HG03066 (cell line): ENCODE data around the gene PNLIPRP2.

Experiments
- ATAC-seq: cut with Tn5 transposase; IDR thresholded peaks from one replicate; pipeline ENCODE4 v1.9.1; 2021; ENCODE audit warnings: low read depth; ENCODE audit not compliant: unreplicated experiment

PNLIPRP2 gene

GRCh38 chr10:116676633-116677032 lies 55.9 kb downstream of the PNLIPRP2 start:
- no peak for ATAC-seq

DNA sequence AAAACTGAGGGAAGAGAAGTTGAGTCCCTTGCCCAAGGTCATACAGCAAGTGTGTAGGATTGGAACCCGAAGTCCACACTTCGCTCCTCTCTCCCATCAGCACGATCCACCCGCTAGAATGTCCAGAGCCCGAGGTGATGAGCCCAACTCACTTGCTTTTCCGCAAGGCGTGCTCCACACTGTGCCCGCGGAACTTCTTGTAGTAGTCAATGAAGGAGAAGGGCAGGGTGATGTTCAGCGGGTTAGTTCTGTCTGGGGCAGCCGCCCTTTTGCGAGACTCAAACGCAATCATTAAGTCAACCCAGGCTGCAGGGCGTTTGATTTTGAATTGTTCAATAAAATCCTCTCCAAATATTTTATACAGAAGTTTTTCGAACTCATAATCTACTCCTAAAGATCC lies 58.6 kb downstream of the PNLIPRP2 start:
- no peak for ATAC-seq

- ATAC-seq, result no peak
Measured at GRCh38 chr10:116683166-116683565, 62.4 kb downstream of the PNLIPRP2 start.

GRCh38 chr10:116683821-116684220 lies 63.1 kb downstream of the PNLIPRP2 start:
- no peak for ATAC-seq

- ATAC-seq, result no peak
Measured at GRCh38 chr10:116684781-116685180, 64.0 kb downstream of the PNLIPRP2 start.

DNA sequence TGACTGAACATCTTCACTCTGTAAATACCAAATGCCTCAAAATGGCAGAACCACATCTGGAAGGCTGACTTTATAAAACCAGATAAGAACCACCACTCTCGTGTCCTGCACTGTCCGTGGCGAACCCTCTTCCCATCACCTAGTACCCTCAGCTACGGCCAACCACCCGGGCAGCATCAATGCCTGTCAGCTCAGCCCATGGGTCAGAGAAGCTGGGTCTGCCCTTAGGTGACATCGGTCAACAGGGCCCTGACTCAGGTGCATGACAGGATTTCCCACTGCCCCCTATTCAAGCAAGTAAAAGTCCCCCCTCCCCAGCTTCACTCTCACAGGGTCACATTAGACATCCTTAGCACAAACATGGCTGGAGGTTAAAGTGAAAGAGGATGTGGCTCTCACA lies 65.1 kb downstream of the PNLIPRP2 start:
- no peak for ATAC-seq

DNA sequence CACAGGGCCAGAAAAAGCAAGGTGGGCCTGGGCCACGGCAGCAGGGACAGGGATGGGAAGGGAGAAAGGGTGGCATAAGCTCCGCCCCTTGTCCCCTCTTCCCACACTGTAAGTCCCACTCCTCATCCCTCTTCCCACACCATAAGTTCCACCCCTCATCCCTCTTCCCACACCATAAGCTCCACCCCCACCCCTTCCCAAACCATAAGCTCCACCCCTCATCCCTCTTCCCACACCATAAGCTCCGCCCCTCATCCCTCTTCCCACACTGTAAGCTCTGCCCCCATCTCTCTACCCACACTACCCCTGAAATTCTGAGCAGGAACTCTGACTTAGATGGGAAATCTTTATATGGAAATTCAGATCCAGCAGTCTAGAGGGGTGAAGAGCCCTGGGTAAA lies 65.9 kb downstream of the PNLIPRP2 start:
- no peak for ATAC-seq

GRCh38 chr10:116687633-116688032 lies 66.9 kb downstream of the PNLIPRP2 start:
- no peak for ATAC-seq

DNA sequence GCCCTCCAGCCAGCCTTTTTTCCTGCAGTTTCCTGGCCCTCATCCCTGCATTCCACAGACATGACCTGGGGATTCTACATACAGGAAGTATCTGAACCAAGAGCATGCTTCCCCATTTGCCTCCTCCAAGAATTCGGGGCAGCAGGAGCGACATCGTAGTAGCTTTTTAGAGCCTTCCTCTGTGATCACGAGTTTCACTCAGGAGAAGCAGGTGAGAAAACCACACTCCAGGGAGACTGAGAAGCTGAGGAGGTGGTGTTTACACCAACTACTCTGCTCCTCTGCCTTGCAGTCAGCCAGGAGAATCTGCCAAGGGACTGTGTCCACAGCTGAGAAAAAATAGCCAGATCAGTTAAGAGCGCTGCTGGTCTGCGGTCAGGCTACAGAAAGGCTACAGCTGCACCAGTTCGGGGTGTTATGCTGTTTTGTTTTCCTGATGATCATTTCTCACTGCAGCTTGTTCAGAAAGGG lies 67.5 kb downstream of the PNLIPRP2 start:
- no peak for ATAC-seq

DNA sequence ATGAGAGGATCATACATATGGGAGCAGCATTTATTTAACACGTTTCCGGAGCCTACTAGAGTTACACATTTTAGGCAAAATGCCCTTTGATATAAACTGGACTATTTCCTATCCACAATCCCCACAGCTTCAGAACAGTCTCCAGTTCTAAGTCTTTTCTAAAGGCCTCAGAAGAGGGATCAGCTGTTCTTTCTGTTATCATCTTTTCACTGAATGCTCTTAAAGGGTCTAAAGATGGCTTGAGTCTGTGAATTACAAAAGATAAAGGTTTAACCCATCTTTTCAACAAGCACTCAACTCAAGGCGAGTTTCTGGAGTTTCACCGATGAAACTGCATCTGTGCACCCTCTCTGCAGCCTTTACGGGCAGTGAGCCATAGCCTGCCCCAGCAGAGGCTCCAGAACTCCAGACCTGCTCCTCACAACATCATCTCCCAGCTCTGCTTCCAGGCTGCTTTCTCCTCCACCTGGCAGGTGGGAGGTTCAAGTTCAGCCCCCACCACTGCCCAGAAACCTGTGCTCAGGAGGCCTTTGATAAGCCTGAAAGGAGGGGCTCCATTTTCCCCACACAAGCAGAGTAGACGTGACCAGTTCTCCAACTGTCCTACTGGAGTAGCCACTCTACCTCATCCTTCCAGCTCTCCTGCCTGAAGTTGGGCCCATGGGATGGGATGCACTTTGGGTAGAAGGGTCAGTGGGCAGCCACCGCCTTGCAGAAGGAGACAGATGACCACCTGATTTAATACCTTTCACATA lies 68.2 kb downstream of the PNLIPRP2 start:
- no peak for ATAC-seq

DNA sequence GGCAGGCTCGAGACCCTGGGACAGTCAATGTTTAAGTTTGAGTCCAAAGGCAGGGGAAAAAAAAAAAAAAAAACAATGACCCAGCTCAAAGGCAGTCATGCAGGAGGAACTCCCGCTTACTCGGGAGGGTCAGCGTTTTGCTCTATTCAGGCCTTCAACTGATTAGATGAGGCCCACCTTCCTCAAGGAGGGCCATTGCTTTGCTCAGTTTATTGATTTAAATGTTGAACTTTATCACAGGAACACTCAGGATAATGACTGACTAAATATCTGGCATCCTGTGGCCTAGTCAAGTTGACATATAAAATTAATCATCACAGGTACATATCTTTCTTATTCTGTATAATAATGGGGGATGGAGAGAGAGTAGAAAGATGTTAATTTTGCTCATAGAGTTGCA lies 69.0 kb downstream of the PNLIPRP2 start:
- ATAC-seq, result no peak

GRCh38 chr10:116690356-116691322 lies 69.9 kb downstream of the PNLIPRP2 start:
- ATAC-seq, result no peak

DNA sequence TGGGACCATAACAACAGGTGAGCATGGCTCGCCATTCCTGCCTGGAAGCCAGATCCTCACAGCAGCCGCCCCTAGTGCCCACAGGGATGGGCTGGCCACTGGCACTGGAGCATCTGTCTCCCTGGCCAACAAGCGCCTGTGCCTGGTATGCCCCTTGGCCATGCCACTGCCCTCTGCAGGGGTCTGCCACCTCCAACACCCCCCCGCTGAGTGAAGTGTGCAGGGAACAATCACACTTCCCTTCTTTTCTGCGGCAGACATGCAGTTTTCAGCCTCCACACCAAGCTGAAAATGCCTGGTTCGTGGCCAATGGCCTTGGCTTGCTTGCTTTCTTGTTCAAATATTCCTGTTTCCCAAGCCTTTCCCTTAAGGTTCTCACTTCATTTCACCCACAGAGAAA lies 70.9 kb downstream of the PNLIPRP2 start:
- ATAC-seq, result no peak

DNA sequence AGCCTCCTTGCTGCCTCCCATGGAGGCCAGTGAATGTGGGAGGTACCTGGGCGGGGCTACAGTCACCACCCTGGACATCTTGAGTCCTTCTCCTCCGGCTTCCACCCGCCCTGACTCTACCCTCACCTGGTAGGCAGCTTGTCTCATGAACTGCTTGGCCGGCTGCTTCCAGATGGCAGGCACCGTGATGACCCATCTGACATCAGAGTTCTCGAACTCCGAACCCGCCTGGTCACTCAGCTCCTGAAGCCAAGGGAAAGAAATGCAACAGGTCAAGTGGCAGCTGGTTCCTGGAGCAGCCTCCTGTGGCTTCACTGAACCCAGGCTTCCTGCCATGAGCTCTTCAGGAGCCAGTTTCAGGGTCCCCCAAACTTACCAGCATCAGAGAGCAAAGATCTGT lies 71.5 kb downstream of the PNLIPRP2 start:
- ATAC-seq, result no peak

DNA sequence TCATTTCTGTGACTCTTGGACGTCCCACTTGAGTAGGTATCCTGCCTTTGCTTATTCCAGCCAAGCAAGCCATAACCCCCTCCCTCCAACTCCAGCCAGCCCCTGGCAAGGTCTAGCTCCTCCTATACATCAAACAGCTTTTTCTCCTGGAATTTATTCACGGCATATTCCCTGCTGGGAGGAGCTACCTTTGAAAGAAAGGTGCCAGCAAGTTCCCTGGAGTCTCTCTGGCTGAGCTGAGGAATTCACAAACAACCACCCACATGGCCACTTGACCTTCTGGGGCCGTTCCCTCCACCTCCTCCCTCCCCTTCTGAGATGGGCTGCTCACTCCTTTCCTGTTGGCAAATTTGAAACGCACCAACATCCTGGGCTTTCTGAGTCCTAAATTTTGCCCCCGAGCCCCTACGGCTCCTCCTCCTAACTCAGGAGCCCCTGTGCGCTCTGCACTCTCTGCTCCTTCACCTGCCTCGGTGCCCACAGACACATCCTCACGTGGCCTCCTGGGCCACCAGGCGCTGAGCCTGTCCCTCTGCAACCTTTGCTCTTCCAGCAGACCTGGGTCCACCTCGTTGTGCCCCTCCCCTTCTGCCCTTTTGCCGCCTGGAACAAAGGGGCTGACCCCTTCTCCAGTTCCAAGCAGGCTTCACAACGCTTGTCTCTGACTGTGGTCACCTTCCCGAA lies 73.6 kb downstream of the PNLIPRP2 start:
- no peak for ATAC-seq
